Lower lobe of right lung (tissue), 2 donors: ENCODE measurements around the gene SUCLA2. TPM values are rescaled to one million over a fixed set of nuclear protein-coding genes. Genes with fewer than 3 reads are reported as not detected.
"Not testable (repeated sequence)": the region's sequence is repeated elsewhere in the genome, so short reads cannot be mapped to it uniquely, and the experiment has no call there.

Source experiments
- ATAC-seq, 2 donors: fragments of 200-7000 bp; cut with Tn5 transposase; one replicate each; pipeline ENCODE4 v1.9.1; 2020 to 2022; ENCODE audit warnings: mild to moderate bottlenecking in 2 of 2, moderate library complexity in 2 of 2
- DNase-seq: peaks from one replicate; pipeline ENCODE4 v3.0.0-alpha.2; 2020
- H3K27ac ChIP-seq: fragments of 200-600 bp; one replicate; pipeline ENCODE4 v1.8.0; 2022
- H3K27me3 ChIP-seq: fragments of 200-600 bp; one replicate; pipeline ENCODE4 v1.8.0; 2022; ENCODE audit warnings: low read depth
- H3K36me3 ChIP-seq: fragments of 200-600 bp; one replicate; pipeline ENCODE4 v1.8.0; 2022; ENCODE audit warnings: mild to moderate bottlenecking
- H3K4me1 ChIP-seq: fragments of 200-600 bp; one replicate; pipeline ENCODE4 v1.8.0; 2022
- H3K4me3 ChIP-seq: fragments of 200-600 bp; one replicate; pipeline ENCODE4 v1.8.0; 2022; ENCODE audit warnings: mild to moderate bottlenecking
- H3K9me3 ChIP-seq: fragments of 200-600 bp; one replicate; pipeline ENCODE4 v1.8.0; 2022
- CTCF ChIP-seq: fragments of 200-600 bp; IDR thresholded peaks from one replicate; pipeline ENCODE4 v1.8.0; 2022; ENCODE audit warnings: antibody characterized with exemption, mild to moderate bottlenecking
- intact Hi-C: fragments of 100-400 bp; cut with DNase I; formaldehyde crosslinking; loops from one replicate; pipeline ENCODE4 v1.11.0; 2022
- total RNA-seq: library from RNA; stranded (reverse); fragmentation: NEBNext Ultra II Directional; extraction: Animal tissue kit (Norgen Biotek cat#: 25700); gene quantifications from one replicate; pipeline ENCODE4 v1.2.1, GENCODE V29; 2021
- donor health status: DM: no; HTN: yes; CAD: no; lungs with severe emphysema.

Gene SUCLA2
- total RNA-seq, 1 donor from 2014 or later: 36.7 TPM

DNA sequence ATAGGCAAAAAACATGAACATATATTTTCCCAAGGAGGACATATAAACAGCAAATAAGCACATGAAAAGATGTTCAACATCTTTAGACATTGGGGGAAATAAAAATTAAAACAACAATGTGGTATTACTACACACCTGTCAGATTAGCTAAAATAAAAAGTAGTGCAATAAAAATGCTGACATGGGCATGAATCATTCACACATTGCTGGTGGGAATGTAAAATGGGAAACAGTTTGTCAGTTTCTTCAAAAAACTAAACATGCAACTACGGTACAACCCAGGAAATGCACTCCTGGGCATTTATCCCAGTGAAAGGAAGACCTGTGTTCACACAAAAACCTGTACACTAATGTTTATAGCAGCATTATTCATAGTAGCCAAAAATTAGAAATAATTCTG lies 5.3 kb upstream of the SUCLA2 start:
- TF ChIP-seq CTCF: no peak
- Histone ChIP-seq H3K4me1 (peaks cover 6% of the 10 kb centered on the region), H3K36me3 (no peaks in the 10 kb centered on the region), H3K4me3 (no peak overlapping the region), H3K27me3 (no peaks in the 10 kb centered on the region), H3K27ac (no peak overlapping the region), H3K9me3 (no peaks in the 10 kb centered on the region)
- ATAC-seq: no peak
- no peak for DNase-seq
- intact Hi-C loops: no loop called here

- Histone ChIP-seq H3K27ac (no peak overlapping the region), H3K4me1 (peaks cover 16% of the 10 kb centered on the region), H3K36me3 (no peaks in the 10 kb centered on the region), H3K4me3 (no peak overlapping the region), H3K9me3 (no peaks in the 10 kb centered on the region), H3K27me3 (no peaks in the 10 kb centered on the region)
- DNase-seq (no peak), ATAC-seq (no peak)
- intact Hi-C loops: no loop called here
- no peak for TF ChIP-seq CTCF
These were observed 3.1 kb upstream of the SUCLA2 start for GRCh38 chr13:48004201-48004600.

- H3K9me3 ChIP-seq, ATAC-seq, DNase-seq, H3K27ac ChIP-seq, H3K36me3 ChIP-seq, intact Hi-C loops, H3K27me3 ChIP-seq: not testable (repeated sequence)
- peak overlapping the region; percentile 97 for H3K4me3 ChIP-seq
- peaks cover 23% of the 10 kb centered on the region for H3K4me1 ChIP-seq
These were observed 926 bp upstream of the SUCLA2 start for GRCh38 chr13:48001999-48002398.

- Histone ChIP-seq H3K27me3 (no peaks in the 10 kb centered on the region), H3K4me3 (peak overlapping the region; percentile 97), H3K27ac (peak overlapping the region; percentile 83), H3K36me3 (no peaks in the 10 kb centered on the region), H3K4me1 (peaks cover 23% of the 10 kb centered on the region), H3K9me3 (no peaks in the 10 kb centered on the region)
- TF ChIP-seq CTCF: no peak
- intact Hi-C loops: no loop called here
- DNase-seq: no peak
- peak; percentile 73 to 76 for ATAC-seq
These were observed 437 bp downstream of the SUCLA2 start for GRCh38 chr13:48000559-48001113.

GRCh38 chr13:47999973-48000372 lies 1.1 kb downstream of the SUCLA2 start:
- Histone ChIP-seq H3K4me1 (peaks cover 23% of the 10 kb centered on the region), H3K4me3 (peak overlapping the region; percentile 97), H3K27ac (no peak overlapping the region), H3K9me3 (no peaks in the 10 kb centered on the region), H3K27me3 (no peaks in the 10 kb centered on the region), H3K36me3 (no peaks in the 10 kb centered on the region)
- ATAC-seq (no peak), DNase-seq (no peak)
- intact Hi-C loops: no loop called here
- no peak for TF ChIP-seq CTCF

GRCh38 chr13:47997384-47997783 lies 3.7 kb downstream of the SUCLA2 start:
- DNase-seq: no peak
- Histone ChIP-seq H3K27me3 (no peaks in the 10 kb centered on the region), H3K27ac (no peak overlapping the region), H3K4me1 (peaks cover 23% of the 10 kb centered on the region), H3K9me3 (no peaks in the 10 kb centered on the region), H3K4me3 (no peak overlapping the region), H3K36me3 (peaks cover 14% of the 10 kb centered on the region)
- intact Hi-C loops: no loop called here
- ATAC-seq: no peak
- no peak for TF ChIP-seq CTCF
